Stimulated activated CD8-positive, alpha-beta memory T cell treated with anti-CD3 and anti-CD28 coated beads, Interleukin-2, amount 100 ng/mL, for 48 hours (primary cell): Measurements from ENCODE around the gene PUM2.

Source experiments
- DNase-seq, 2 donors: peaks; one replicate each; pipeline ENCODE4 v3.0.0-alpha.2; 2020; ENCODE audit warnings: low read depth in 2 of 2

The PUM2 gene

DNA sequence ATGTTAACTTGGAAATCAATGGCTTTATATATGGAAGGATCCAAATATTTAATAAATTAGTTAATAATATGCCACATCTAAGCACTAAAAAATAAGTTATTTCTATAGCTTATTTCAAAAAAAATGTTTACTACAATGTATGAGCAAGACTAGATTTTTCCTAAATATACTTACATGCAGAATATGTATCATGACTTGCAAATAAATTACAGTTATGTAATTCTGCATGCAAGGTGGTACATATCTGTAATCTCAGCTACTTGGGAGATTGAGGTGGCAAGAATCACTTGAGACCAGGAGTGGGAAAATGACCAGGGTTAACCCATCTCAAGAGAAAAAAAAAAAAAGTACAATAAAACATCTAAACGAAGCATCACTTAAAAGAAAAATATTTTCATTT lies 11.6 kb downstream of the PUM2 start:
- no peak for DNase-seq

GRCh38 chr2:20334605-20335203 lies 15.9 kb downstream of the PUM2 start:
- DNase-seq, result no peak

GRCh38 chr2:20333738-20334137 lies 16.9 kb downstream of the PUM2 start:
- DNase-seq, result no peak

DNA sequence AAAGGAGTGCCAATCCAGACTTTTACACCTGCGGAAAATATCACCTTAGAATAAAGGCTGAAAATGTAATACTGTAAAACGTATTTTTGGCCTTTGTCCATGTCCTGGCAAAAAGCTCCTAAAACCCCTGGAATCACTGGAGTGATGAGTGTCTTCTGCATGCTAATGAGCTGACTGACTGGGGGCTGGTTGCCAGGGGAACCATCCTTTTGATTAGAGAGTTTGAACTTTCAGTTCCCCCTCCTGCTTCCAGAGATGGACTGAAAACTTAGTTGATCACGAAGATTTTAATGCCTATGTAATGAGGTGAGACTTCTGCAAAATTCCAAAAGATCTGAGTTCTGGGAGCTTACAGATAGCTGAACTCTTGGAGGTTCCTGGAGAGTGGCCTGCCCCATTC lies 20.5 kb downstream of the PUM2 start:
- no peak for DNase-seq

- no peak for DNase-seq
Measured at GRCh38 chr2:20327370-20327769, 23.3 kb downstream of the PUM2 start.

GRCh38 chr2:20326163-20326780 lies 24.4 kb downstream of the PUM2 start:
- no peak for DNase-seq

DNA sequence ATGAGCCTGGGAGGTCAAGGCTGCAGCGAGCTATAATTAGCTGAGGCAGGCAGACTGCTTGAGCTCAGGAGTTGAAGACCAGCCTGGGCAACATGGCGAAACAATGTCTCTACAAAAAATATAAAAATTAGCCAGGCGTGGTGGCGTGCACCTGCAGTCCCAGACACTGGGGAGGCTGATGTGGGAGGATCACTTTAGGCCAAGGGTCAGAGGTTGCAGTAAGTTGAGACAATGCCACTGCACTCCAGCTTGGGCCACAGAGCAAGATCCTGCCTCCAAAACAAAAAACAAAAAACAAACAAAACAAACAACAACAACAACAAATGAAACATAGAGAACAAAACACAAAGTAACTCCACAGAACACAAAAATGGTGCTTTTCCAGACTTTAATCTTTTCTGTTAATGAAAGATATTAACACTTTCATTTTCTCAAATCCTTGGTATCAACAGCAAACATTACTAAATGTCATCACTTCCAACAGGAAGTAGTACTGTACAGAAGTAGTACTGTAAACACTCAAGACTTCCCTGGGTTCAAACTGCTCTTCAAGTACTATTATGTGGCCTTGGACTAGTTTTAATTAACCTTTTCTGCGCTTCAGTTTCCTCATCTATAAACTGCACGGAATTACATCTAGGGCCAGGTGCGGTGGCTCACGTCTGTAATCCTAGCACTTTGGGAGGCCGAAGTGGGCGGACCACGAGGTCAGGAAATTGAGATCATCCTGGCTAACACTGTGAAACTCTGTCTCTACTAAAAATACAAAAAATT lies 27.9 kb downstream of the PUM2 start:
- no peak for DNase-seq

DNA sequence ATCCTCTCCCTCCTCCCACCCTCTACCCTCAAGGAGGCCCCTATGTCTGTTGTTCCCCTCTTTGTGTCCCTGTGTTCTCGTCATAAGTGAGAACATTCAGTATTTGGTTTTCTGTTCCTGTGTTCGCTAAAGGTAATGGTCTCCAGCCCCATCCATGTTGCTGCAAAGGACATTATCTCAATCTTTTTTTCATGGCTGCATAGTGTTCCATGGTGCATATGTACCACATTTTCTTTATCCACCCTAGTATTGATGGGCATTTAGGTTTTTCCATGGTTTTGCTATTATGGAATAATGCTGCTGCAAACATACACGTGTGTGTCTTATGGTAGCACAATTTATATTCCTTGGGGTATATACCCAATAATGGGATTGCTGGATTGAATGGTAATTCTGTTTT lies 33.0 kb downstream of the PUM2 start:
- no peak for DNase-seq

DNA sequence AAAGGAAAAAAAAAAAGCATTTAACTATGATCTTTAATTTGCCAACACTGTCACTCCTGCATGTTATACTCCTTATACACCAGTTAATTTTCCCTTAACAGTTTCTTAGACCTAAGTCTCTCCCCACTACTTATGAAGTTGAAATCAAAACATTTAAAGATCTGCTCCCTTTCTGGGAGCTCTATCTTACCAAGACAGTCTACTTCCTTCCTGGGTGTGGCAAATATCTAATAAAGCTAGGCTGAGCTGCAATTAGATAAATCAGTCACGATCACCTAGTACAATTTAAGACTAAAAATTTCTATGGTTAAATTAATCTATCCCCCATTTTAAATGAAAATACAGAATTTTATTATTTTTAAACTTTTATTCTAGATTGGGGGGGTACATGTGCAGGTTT lies 33.4 kb downstream of the PUM2 start:
- no peak for DNase-seq

- DNase-seq, result no peak
Measured at GRCh38 chr2:20314562-20315501, 35.8 kb downstream of the PUM2 start.

DNA sequence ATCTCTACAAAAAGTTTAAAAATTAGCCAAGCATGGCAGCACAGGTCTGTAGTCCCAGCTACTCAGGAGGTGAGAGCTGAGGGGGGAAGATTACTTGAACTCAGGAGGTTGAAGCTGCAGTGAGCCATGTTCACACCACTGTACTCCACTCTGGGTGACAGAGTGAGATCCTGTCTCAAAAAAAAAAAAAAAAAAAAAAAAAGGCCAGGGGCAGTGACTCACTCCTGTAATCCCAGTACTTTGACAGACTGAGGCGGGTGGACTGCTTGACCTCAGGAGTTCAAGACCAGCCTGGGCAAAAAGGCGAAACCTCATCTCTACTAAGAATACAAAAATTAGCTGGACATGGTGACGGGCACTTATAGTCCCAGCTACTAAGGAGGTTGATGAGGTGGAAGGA lies 37.0 kb downstream of the PUM2 start:
- DNase-seq, result no peak

DNA sequence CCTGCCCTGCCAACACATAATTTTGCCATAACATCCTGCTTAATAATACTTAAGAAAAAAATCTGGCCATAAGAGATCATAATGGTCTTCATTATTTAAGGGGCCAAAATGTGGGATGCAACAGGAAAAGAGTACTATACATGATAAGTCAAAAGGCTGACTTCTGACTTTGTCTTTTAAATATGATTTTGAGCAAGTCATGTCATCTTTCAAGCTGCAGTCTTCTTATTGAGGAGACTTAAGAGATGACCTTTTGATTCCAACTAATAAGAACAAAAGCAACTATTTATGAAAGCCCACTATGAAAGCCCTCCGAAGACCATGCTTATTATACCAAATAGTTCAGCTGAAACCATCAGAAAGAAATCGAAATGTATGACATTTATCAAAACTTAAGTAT lies 41.6 kb downstream of the PUM2 start:
- DNase-seq, result no peak

- no peak for DNase-seq
Measured at GRCh38 chr2:20307311-20307710, 43.3 kb downstream of the PUM2 start.

- DNase-seq, result no peak
Measured at GRCh38 chr2:20304411-20304810, 46.2 kb downstream of the PUM2 start.

- no peak for DNase-seq
Measured at GRCh38 chr2:20303966-20304365, 46.7 kb downstream of the PUM2 start.

- no peak for DNase-seq
Measured at GRCh38 chr2:20302019-20302418, 48.6 kb downstream of the PUM2 start.

DNA sequence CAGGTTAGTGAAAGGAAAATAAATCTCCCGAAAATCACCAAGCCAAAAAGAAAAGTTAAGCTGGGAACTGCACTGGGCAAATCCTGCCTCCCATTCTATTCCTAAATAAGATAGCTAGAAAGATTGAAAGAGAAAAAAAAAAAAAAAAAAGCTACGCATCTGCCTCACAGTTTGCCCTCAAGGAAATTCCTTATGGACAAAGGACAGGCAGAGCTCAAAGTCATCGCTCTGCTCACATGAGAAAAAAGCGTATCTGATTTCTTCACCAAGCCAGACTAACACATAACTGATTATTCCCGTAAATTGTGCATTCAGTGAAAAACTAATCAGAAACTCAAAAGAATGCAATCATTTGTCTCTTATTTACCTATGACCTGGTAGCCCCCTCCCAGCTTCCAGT lies 50.0 kb downstream of the PUM2 start:
- DNase-seq, result no peak

DNA sequence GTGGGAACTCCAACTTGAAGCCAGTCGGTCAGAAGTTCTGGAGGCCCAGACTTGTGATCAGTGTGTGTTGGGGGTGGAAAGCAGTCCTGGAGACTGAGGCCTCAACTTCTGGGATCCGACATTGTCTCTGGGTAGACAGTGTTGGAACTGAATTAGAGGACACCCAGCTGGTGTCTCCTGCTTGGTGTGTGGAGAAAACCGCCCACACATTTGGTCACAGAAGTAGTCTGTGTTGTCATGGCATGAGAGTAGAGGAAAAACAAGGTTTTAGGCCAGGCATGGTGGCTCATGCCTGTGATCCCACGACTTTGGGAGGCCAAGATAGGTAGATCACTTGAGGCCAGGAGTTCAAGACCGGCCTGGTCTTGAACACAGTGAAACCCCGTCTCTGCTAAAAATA lies 51.5 kb downstream of the PUM2 start:
- no peak for DNase-seq

GRCh38 chr2:20294231-20294630 lies 56.4 kb downstream of the PUM2 start:
- no peak for DNase-seq

- DNase-seq, result no peak
Measured at GRCh38 chr2:20292984-20293383, 57.7 kb downstream of the PUM2 start.

GRCh38 chr2:20291846-20292408 lies 58.7 kb downstream of the PUM2 start:
- DNase-seq, result no peak

- no peak for DNase-seq
Measured at GRCh38 chr2:20291106-20291564, 59.5 kb downstream of the PUM2 start.
